ENCODE measurements around the gene PRR36. TPM values are rescaled to one million over a fixed set of nuclear protein-coding genes. Genes with fewer than 3 reads are reported as not detected.

The PRR36 gene
- total RNA-seq, 1 donor from 2014 or later = 20.9 TPM

- Mint-ChIP-seq H3K4me1 (peaks cover 19% of the 10 kb centered on the region), H3K27me3 (ENCODE audit: low read depth) (peaks cover 21% of the 10 kb centered on the region), H3K9me3 (peaks cover 3% of the 10 kb centered on the region), H3K4me3 (peak overlapping the region; percentile 90), H3K27ac (ENCODE audit: unreplicated experiment) (peak overlapping the region; percentile 96), H3K36me3 (ENCODE audit: low read depth) (no peaks in the 10 kb centered on the region)
- no peak for DNase-seq (ENCODE audit: low read depth, low spot score)
- TF ChIP-seq CTCF (conservative IDR thresholded peaks at IDR 0.05) = no peak
These were observed 700 bp downstream of the PRR36 start for GRCh38 chr19:7873304-7874075.

GRCh38 chr19:7872306-7873204 is 1.6 kb downstream of the PRR36 start:
- DNase-seq (ENCODE audit: low read depth, low spot score) = no peak
- Mint-ChIP-seq H3K36me3 (ENCODE audit: low read depth) (no peaks in the 10 kb centered on the region), H3K27me3 (ENCODE audit: low read depth) (peaks cover 21% of the 10 kb centered on the region), H3K27ac (ENCODE audit: unreplicated experiment) (no peak overlapping the region), H3K4me3 (peak overlapping the region; percentile 84), H3K4me1 (peaks cover 19% of the 10 kb centered on the region), H3K9me3 (peaks cover 3% of the 10 kb centered on the region)
- no peak for TF ChIP-seq CTCF (conservative IDR thresholded peaks at IDR 0.05)

- peak overlapping the region; percentile 84 for H3K4me3 Mint-ChIP-seq
- peaks cover 3% of the 10 kb centered on the region for H3K9me3 Mint-ChIP-seq
- H3K4me1 Mint-ChIP-seq = peaks cover 19% of the 10 kb centered on the region
- no peak for TF ChIP-seq CTCF (conservative IDR thresholded peaks at IDR 0.05)
- H3K27ac Mint-ChIP-seq (ENCODE audit: unreplicated experiment) = peak overlapping the region; percentile 98
- no peaks in the 10 kb centered on the region for H3K36me3 Mint-ChIP-seq (ENCODE audit: low read depth)
- H3K27me3 Mint-ChIP-seq (ENCODE audit: low read depth) = peaks cover 21% of the 10 kb centered on the region
- peak; percentile 93 for DNase-seq (ENCODE audit: low read depth, low spot score)
These were observed 2.5 kb downstream of the PRR36 start for GRCh38 chr19:7871437-7872305.

GRCh38 chr19:7870571-7871436 is 3.4 kb downstream of the PRR36 start:
- Mint-ChIP-seq H3K9me3 (peaks cover 3% of the 10 kb centered on the region), H3K36me3 (ENCODE audit: low read depth) (no peaks in the 10 kb centered on the region), H3K4me3 (peak overlapping the region; percentile 84), H3K4me1 (peaks cover 19% of the 10 kb centered on the region), H3K27me3 (ENCODE audit: low read depth) (peaks cover 25% of the 10 kb centered on the region), H3K27ac (ENCODE audit: unreplicated experiment) (peak overlapping the region; percentile 98)
- no peak for DNase-seq (ENCODE audit: low read depth, low spot score)
- TF ChIP-seq CTCF (conservative IDR thresholded peaks at IDR 0.05) = no peak

Data from neural crest cell (in vitro differentiated cells).